Umbilical cord (tissue), 2 donors: Measurements from ENCODE around the gene P2RY13. TPM values are rescaled to one million over a fixed set of nuclear protein-coding genes. Genes with fewer than 3 reads are reported as not detected.

Experiments used
- DNase-seq: peaks from one replicate; pipeline ENCODE4 v3.0.0-alpha.2; 2015; ENCODE audit warnings: low spot score
- total RNA-seq: library from RNA; depleted of rRNA; stranded (reverse); fragments of >200 nt; gene quantifications from one replicate; pipeline ENCODE4 v1.2.3, GENCODE V29; 2014; ENCODE audit warnings: low replicate concordance; ENCODE audit not compliant: insufficient read depth

Gene P2RY13
- total RNA-seq, 1 donor from 2014 or later: 5.5 TPM

GRCh38 chr3:151293127-151293526 is 36.2 kb downstream of the P2RY13 start:
- no peak for DNase-seq

- DNase-seq: peak; percentile 41
Measured at GRCh38 chr3:151290673-151291072, 38.7 kb downstream of the P2RY13 start.

DNA sequence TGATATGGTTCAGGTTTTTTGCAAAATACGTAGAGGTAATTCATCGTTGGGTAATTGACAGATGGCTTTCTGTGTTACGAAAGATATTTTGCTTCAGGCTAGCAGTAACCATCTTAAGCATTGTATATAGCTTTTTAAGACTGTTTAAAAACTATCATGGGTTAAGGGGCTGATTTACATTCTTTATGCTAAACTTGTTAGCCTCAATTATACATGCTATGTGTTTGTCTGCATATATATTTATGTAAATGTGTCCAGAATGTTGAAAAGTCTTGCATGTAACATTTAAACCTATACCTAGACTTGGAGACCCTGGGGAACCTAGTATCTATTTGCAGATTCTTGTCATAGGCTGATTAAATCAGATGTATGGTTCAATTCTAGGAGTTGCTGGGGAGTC is 39.9 kb downstream of the P2RY13 start:
- no peak for DNase-seq

- no peak for DNase-seq
Measured at GRCh38 chr3:151285940-151286339, 43.4 kb downstream of the P2RY13 start.

- peak; percentile 7 for DNase-seq
Measured at GRCh38 chr3:151283907-151284461, 45.4 kb downstream of the P2RY13 start.

DNA sequence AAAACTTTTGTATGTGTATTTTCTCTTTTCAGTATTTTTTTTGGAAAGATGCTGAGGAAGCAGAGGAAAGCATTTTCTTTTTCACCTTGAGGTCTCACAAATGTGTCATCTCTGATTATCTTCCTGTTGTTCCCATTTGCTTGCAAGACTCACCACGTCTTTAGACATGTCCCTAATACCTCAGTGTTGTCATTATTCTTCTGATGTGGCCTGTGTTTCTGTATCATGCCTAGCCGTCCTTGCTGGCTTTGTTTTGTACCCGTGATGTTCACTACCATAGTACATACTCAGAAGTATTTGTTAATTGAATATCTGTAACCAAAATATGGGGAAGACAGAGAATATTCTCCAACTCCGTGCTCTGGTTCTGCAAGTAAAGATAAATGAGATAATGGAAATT is 46.0 kb downstream of the P2RY13 start:
- no peak for DNase-seq

DNA sequence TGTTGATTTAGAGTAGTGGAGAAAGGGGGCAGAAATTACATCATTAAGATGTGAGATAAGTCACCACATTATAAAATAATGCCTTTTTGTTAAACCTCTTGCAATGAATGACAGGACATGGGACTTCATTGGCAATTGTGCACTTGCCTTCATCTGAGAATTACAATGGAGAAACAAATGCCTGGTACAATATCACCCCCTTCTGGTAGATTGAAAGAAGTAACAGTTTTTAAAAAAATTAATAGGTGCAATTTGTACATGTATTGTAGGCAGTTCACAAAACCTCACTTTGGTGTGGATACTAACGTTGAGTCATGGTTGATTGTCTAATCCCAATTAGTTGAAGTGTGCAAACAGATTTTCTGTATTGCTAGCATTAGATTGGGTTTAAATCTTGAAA is 46.4 kb downstream of the P2RY13 start:
- peak; percentile 66 for DNase-seq

DNA sequence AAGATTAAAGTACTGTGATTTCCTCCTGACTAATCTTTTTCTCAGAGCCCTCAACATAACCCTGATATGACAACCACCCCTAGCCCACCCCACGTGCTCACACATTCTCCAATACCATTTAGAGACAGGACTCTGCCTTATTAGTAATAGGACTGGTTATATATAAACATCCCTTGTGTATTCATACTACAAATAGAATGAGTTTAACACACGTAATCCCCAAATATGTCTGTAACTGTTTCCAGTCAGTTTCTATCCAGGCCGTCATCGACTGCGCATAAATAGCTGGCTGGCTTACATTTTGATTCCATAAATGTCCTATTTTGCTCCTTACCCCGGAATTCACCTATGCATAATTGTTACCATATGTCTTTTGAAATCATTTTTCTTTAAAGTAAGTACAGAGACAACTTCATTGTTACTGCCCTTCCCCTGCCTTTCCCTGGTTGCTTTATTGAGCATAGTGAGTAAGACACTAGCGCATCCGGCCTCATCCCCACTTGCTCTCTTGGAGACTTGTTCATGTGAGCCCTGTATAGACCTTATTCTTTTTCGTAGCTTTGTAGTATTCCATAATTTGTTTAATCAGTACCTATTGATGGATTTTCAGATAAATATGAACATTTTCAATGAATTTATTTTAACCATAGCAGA is 47.6 kb downstream of the P2RY13 start:
- DNase-seq: peak; percentile 36

DNA sequence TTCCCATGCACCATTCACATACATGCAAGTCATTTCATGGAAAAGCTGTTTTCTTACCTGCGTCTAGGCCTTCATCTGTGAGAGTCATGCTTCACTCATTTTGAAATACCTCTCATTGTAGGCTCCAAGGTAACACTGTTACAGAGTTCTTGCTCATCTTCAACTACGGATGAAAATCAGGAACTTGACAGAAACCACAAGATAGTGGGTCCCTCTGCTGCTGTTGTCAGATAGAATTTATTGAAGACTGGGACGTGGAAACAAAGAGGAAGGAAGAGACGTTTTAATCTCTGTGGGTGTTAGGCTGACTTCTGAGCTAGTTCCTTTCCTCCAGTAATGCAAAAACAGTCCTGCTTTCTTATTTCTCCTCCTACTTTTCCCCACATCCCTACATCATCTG is 51.1 kb downstream of the P2RY13 start, which contains the start of gene P2RY14:
Gene P2RY14, minus strand, starts transcription at position 313 of the 400 bp plus-strand sequence. CDS start 64,226 bp downstream, outside the sequence.
- no peak for DNase-seq

DNA sequence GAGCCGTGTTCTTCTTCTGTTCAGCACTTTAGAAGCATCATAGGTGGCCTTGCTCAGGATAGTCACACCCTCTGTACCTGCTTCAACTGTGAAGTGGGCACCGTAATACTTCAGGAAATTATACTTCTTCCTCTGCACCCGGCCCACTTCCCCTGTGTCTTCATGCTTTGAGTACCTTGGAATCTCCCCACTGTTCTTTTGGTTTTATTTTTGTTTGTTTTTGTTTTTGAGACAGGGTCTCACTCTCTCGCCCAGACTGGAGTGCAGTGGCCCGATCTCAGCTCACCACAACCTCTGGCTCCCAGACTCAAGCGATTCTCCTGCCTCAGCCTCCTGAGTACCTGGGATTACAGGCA is 52.7 kb downstream of the P2RY13 start:
- DNase-seq: no peak

Other genes with a start within 250 kb of the P2RY13 start
- 2.2 TPM for gene MED12L, start 243.9 kb downstream of the P2RY13 start, total RNA-seq
- 3.6 TPM for gene GPR171, start 126.3 kb downstream of the P2RY13 start, total RNA-seq
- gene P2RY14, start 51.0 kb downstream of the P2RY13 start, total RNA-seq: 8.9 TPM
- gene GPR87, start 12.7 kb downstream of the P2RY13 start, total RNA-seq: 4.1 TPM
- 8.9 TPM for gene P2RY12, start 55.2 kb upstream of the P2RY13 start, total RNA-seq
- gene IGSF10, start 131.5 kb upstream of the P2RY13 start, total RNA-seq: 7.5 TPM